KMS-11 (cell line): Measurements from ENCODE around the gene UBXN7.
"Not testable (repeated sequence)": the region's sequence is repeated elsewhere in the genome, so short reads cannot be mapped to it uniquely, and the experiment has no call there.

ENCODE experiments used
- H2AFZ ChIP-seq: fragments of 200-600 bp; sonication (generic); 2 replicates; pipeline ENCODE4 v1.6.1; 2016; ENCODE audit warnings: antibody characterized with exemption, mixed run types, low read depth
- H3K27ac ChIP-seq: fragments of 200-600 bp; sonication (generic); 2 replicates; pipeline ENCODE4 v1.6.1; 2016; ENCODE audit warnings: mild to moderate bottlenecking, mixed run types
- H3K27me3 ChIP-seq: fragments of 200-600 bp; sonication (generic); 2 replicates; pipeline ENCODE4 v1.6.1; 2017; ENCODE audit warnings: mild to moderate bottlenecking, low read depth, mixed run types, moderate library complexity; ENCODE audit not compliant: insufficient read depth
- H3K36me3 ChIP-seq: fragments of 200-600 bp; sonication (generic); 2 replicates; pipeline ENCODE4 v1.6.1; 2017; ENCODE audit warnings: mild to moderate bottlenecking, mixed run types; ENCODE audit not compliant: insufficient read depth
- H3K4me1 ChIP-seq: fragments of 200-600 bp; sonication (generic); 2 replicates; pipeline ENCODE4 v1.6.1; 2016; ENCODE audit warnings: mild to moderate bottlenecking, low read depth, mixed run types; ENCODE audit not compliant: poor library complexity, severe bottlenecking
- H3K4me2 ChIP-seq: fragments of 200-600 bp; sonication (generic); 2 replicates; pipeline ENCODE4 v1.7.0; 2016; ENCODE audit warnings: mild to moderate bottlenecking, mixed run types
- H3K4me3 ChIP-seq: fragments of 200-600 bp; sonication (generic); IDR thresholded peaks from 2 replicates; pipeline ENCODE4 v1.6.1; 2017; ENCODE audit warnings: low read depth, low read length, mixed read lengths; ENCODE audit not compliant: insufficient read depth
- H3K79me2 ChIP-seq: fragments of 200-600 bp; sonication (generic); 2 replicates; pipeline ENCODE4 v1.6.1; 2016; ENCODE audit warnings: low read depth, mixed run types; ENCODE audit not compliant: insufficient read depth
- H3K9ac ChIP-seq: fragments of 200-600 bp; sonication (generic); 2 replicates; pipeline ENCODE4 v1.6.1; 2016; ENCODE audit warnings: mild to moderate bottlenecking, mixed run types
- H4K20me1 ChIP-seq: fragments of 200-600 bp; sonication (generic); 2 replicates; pipeline ENCODE4 v1.6.1; 2016; ENCODE audit warnings: mild to moderate bottlenecking, mixed run types; ENCODE audit not compliant: insufficient read depth
- TF ChIP-seq, protein P1 (sequence below): fragments of 200-600 bp; sonication (generic); conservative IDR thresholded peaks from 2 replicates; pipeline ENCODE4 v1.6.1; 2017; ENCODE audit warnings: low read depth, mild to moderate bottlenecking, antibody characterized with exemption, low read length, moderate library complexity, mixed read lengths

Gene UBXN7

GRCh38 chr3:196350067-196350466, 82.2 kb downstream of the UBXN7 start:
- Histone ChIP-seq H3K27me3 (no peaks in the 10 kb centered on the region), H3K4me2 (no peak overlapping the region), H3K4me1 (no peaks in the 10 kb centered on the region), H4K20me1 (no peaks in the 10 kb centered on the region), H3K36me3 (no peaks in the 10 kb centered on the region), H3K79me2 (no peaks in the 10 kb centered on the region), H3K9ac (no peak overlapping the region), H2AFZ (no peak overlapping the region), H3K27ac (no peak overlapping the region), H3K4me3 (no peak overlapping the region)
- TF ChIP-seq, protein P1, sequence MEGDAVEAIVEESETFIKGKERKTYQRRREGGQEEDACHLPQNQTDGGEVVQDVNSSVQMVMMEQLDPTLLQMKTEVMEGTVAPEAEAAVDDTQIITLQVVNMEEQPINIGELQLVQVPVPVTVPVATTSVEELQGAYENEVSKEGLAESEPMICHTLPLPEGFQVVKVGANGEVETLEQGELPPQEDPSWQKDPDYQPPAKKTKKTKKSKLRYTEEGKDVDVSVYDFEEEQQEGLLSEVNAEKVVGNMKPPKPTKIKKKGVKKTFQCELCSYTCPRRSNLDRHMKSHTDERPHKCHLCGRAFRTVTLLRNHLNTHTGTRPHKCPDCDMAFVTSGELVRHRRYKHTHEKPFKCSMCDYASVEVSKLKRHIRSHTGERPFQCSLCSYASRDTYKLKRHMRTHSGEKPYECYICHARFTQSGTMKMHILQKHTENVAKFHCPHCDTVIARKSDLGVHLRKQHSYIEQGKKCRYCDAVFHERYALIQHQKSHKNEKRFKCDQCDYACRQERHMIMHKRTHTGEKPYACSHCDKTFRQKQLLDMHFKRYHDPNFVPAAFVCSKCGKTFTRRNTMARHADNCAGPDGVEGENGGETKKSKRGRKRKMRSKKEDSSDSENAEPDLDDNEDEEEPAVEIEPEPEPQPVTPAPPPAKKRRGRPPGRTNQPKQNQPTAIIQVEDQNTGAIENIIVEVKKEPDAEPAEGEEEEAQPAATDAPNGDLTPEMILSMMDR = no peak

GRCh38 chr3:196348698-196349097, 83.5 kb downstream of the UBXN7 start:
- H3K4me1 ChIP-seq = no peaks in the 10 kb centered on the region
- H4K20me1 ChIP-seq = no peaks in the 10 kb centered on the region
- no peaks in the 10 kb centered on the region for H3K36me3 ChIP-seq
- H3K4me3 ChIP-seq = no peak overlapping the region
- no peak overlapping the region for H2AFZ ChIP-seq
- H3K27ac ChIP-seq = no peak overlapping the region
- H3K4me2 ChIP-seq = no peak overlapping the region
- no peak overlapping the region for H3K9ac ChIP-seq
- TF ChIP-seq, protein P1 = no peak
- H3K79me2 ChIP-seq = no peaks in the 10 kb centered on the region
- no peaks in the 10 kb centered on the region for H3K27me3 ChIP-seq

GRCh38 chr3:196344663-196345062, 87.6 kb downstream of the UBXN7 start:
- TF ChIP-seq, protein P1 = no peak
- Histone ChIP-seq H3K4me3 (no peak overlapping the region), H4K20me1 (no peaks in the 10 kb centered on the region), H3K4me2 (no peak overlapping the region), H3K27ac (no peak overlapping the region), H3K36me3 (no peaks in the 10 kb centered on the region), H3K9ac (no peak overlapping the region), H3K4me1 (no peaks in the 10 kb centered on the region), H3K79me2 (no peaks in the 10 kb centered on the region), H2AFZ (no peak overlapping the region), H3K27me3 (no peaks in the 10 kb centered on the region)

GRCh38 chr3:196343917-196344316, 88.3 kb downstream of the UBXN7 start:
- not testable (repeated sequence) for H3K4me2 ChIP-seq

DNA sequence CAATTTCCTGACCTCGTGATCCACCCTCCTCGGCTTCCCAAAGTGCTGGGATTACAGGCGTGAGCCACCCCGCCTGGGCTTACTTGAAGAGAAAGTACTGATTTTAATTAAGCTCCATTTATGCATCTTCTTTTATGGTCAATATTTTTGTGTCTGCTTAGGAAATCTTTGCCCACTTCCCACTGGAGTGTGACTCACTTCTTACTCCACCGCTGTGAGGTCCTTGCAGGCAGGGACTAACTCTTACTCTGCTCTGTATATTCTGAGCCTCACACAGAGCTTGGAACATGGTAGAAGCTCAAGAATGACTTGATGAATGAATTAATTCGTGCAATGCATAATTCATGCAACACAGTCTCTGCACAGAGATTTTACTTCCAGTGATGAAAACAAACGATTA, 91.1 kb downstream of the UBXN7 start:
- no peak overlapping the region for H3K9ac ChIP-seq
- no peaks in the 10 kb centered on the region for H4K20me1 ChIP-seq
- no peak overlapping the region for H2AFZ ChIP-seq
- no peaks in the 10 kb centered on the region for H3K4me1 ChIP-seq
- no peaks in the 10 kb centered on the region for H3K36me3 ChIP-seq
- no peaks in the 10 kb centered on the region for H3K79me2 ChIP-seq
- H3K27me3 ChIP-seq = no peaks in the 10 kb centered on the region
- no peak overlapping the region for H3K4me3 ChIP-seq
- no peak overlapping the region for H3K27ac ChIP-seq
- no peak overlapping the region for H3K4me2 ChIP-seq
- TF ChIP-seq, protein P1 = no peak

More at GRCh38 chr3:196343917-196344316, 88.3 kb downstream of the UBXN7 start:
- not testable (repeated sequence) for H3K9ac ChIP-seq, H3K27me3 ChIP-seq, H3K79me2 ChIP-seq, H3K4me1 ChIP-seq, H2AFZ ChIP-seq, H4K20me1 ChIP-seq, H3K27ac ChIP-seq, H3K4me3 ChIP-seq, H3K36me3 ChIP-seq
